AG09319 (cell line): ENCODE measurements around the gene GRIPAP1.

Source experiments
- DNase-seq: peaks from one replicate; pipeline ENCODE4 v3.0.0-alpha.2; 2010; ENCODE audit warnings: low read depth; ENCODE audit errors: extremely low read depth
- TF ChIP-seq, protein P1 (sequence below): IDR thresholded peaks from 2 replicates; pipeline ENCODE4 v1.5.1; 2011; ENCODE audit warnings: low read depth, mild to moderate bottlenecking, inconsistent platforms, low read length, moderate library complexity

Gene GRIPAP1

DNA sequence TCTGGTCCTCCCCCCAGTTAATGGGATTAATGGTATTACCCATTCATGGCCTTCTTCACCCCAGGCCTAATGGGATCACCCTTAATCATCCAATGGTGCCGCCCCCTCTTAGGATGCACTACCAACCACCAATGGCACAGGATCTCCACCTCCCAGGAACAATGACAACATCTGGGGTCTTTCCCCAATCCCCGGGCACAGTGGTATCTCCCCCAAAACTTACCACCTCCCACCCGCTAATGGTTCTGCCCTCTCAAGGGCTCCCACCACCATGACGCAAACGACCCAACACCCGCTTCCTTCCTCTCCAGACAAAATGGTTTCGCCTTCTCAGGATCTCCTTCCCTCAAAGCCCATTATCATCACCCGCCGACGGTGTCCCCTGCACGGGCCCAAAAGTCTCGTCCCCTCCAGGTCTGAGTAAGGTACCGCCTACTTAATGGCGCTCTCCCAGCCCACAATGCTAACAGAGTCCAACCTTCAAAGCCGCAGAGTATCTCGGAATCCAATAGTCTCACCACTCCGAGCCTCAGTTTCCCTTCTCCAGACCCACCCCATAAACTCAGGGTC, 458 bp downstream of the GRIPAP1 start:
- DNase-seq, result no peak
- TF ChIP-seq, protein P1, sequence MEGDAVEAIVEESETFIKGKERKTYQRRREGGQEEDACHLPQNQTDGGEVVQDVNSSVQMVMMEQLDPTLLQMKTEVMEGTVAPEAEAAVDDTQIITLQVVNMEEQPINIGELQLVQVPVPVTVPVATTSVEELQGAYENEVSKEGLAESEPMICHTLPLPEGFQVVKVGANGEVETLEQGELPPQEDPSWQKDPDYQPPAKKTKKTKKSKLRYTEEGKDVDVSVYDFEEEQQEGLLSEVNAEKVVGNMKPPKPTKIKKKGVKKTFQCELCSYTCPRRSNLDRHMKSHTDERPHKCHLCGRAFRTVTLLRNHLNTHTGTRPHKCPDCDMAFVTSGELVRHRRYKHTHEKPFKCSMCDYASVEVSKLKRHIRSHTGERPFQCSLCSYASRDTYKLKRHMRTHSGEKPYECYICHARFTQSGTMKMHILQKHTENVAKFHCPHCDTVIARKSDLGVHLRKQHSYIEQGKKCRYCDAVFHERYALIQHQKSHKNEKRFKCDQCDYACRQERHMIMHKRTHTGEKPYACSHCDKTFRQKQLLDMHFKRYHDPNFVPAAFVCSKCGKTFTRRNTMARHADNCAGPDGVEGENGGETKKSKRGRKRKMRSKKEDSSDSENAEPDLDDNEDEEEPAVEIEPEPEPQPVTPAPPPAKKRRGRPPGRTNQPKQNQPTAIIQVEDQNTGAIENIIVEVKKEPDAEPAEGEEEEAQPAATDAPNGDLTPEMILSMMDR, result no peak

DNA sequence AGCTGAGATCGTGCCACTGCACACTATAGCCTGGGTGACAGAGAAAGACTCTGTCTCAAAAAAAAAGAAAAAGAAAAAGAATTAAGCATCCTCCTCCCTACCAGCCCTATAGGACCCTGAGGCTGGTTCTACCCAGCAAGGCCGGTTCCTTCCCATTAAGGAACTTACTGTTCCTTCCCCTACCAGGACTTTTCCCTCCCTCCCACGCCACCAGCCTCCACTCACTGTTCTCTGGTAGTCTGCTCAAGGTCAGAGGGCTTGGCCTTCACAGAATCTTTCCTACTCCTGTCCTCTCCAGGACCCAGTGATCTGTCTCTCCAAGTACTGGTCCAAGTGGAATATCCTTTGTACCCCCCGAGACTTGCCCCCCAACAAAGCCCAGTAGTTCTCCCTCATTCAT, 1.4 kb downstream of the GRIPAP1 start:
- no peak for DNase-seq
- TF ChIP-seq, protein P1, result no peak

DNA sequence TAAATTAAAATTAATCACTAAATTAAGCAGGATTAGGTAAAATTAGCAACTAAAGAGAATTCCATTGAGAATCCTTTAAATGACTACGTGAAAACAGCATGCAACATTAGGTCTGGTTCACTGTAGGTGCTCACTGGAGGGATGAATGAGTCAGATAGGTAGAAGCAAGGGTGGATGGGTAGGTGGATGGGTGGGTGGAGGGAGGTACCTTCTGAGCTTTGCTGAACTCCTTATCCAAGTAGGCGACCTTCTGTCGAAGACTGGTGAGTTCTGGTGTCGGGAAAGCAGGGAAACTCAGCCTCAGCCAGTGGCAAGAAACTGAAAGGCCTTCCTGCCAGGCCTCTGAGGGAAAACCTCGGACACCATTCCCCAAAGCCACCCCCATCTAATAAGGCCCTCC, 3.0 kb downstream of the GRIPAP1 start:
- DNase-seq, result no peak
- TF ChIP-seq, protein P1, result no peak

DNA sequence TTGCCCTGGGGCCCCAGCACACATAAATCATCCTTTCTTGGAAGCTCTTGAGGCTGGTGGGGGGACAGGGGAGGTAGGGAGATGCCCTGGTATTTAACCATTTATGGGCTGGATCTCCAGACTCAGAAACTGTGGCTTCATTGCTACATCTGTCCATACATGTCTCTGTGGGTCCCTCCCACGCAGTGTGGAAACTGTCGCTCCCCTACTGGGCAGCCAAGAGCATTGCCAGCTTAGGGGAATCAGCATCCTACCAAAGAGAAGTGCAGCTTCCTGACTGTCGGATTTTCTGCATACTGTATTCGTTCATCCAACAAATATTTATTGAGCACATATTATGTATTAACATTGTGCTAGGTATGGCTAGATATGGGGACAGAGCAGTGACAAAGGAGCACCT, 3.7 kb downstream of the GRIPAP1 start:
- TF ChIP-seq, protein P1, result no peak
- DNase-seq, result no peak

DNA sequence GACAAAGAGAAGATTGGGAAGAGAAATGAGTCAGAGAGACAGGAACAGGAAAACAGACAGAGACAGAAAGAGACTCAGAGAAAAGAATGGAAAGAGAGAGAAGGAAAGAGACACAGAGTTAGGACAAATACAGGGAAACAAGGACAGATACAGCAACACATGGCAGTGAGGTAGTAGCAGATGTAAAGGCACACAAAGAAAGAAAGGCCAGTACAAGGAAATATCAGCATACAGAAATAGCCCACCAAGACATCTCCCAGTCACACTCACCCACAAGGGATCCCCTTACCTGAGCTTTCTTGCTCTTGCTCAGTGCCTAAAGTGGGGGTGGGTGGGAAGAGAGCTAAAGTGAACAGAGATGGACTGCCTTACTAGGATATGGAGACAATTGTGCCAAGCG, 4.2 kb downstream of the GRIPAP1 start:
- TF ChIP-seq, protein P1, result no peak
- DNase-seq, result no peak

DNA sequence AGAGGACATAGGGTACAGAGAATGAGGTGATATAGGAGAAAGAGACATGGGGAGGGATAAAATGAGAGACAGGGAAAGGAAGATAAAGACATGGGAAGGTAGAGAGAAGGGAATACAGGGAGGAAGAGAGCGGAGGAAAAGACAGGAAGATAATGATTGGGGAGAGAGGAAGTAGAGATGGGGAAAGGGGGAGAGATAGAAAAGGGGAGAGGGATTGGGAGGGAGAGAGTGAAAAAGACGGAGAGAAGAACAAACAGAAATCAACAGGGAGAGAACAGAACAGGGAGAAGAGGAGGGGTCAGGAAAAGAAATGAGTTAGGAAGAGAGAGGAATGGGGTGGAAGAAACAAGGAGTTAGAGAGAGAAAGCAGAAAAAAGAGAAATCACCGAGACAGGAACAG, 4.6 kb downstream of the GRIPAP1 start:
- TF ChIP-seq, protein P1, result no peak
- no peak for DNase-seq

DNA sequence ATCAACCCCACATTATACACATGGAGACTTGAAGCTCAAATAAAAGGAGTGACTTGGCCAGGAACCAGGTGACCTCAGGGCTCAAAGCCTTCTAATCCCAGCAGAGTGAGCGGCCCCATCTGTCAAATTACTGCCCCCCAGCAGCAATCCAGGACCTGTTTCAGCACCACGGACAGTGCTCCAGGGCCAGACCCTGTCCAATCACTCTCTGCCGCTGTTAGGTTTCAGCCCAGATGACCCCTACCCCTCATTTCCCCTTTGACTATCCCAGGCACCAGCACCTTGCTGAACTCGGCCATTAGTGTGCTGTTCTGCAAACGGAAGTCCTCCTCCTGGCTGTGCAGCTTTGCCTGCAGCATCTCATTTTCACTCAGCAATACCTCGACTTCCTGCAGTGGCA, 5.1 kb downstream of the GRIPAP1 start:
- no peak for DNase-seq
- TF ChIP-seq, protein P1, result no peak
